ENCODE results near the gene BPNT1. TPM values are rescaled to one million over a fixed set of nuclear protein-coding genes. Genes with fewer than 3 reads are reported as not detected.

Gene BPNT1
- polyA plus RNA-seq, 1 donor from 2014 or later: 47.2 TPM

DNA sequence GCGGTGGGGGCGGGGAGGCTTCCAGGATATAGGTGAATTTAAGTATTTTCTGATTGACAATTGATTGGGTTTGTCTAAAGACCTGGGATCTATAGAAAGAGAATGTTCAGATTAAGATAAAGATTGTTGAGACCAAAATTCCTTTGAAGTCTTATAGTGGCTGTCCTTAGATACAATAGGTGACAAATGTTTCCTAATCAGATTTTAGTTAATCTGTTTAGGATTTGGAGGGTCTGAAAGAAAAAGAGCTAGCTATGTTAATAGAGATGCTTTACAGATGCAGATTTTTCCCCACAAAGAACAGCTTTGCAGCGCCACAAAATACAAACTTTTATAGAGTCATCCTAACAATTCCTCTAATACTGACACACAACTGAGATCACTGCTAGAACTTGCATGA, 28.7 kb downstream of the BPNT1 start:
- Histone ChIP-seq H3K79me2 (replicated peaks; ENCODE audit: insufficient read depth, low read length) (no peaks in the 10 kb centered on the region), H3K9me3 (ENCODE audit: low read length) (no peaks in the 10 kb centered on the region), H4K20me1 (ENCODE audit: insufficient read depth) (no peaks in the 10 kb centered on the region), H3K4me3 (ENCODE audit: low read length) (no peak overlapping the region), H3K36me3 (ENCODE audit: insufficient read depth, low read length) (no peaks in the 10 kb centered on the region), H3K9ac (ENCODE audit: low read length) (no peak overlapping the region), H2AFZ (ENCODE audit: low read depth, low read length) (no peak overlapping the region), H3K27ac (ENCODE audit: low read length) (no peak overlapping the region), H3K9me2 (ENCODE audit: insufficient read depth, low read length) (no peaks in the 10 kb centered on the region), H3K4me2 (ENCODE audit: low read length) (no peak overlapping the region), H3K27me3 (ENCODE audit: insufficient read depth, low read depth, low read length) (no peaks in the 10 kb centered on the region), H3F3A (ENCODE audit: insufficient read depth, low read length, poor library complexity, severe bottlenecking) (no peaks in the 10 kb centered on the region)
- no peak for TF ChIP-seq EZH2 (IDR thresholded peaks at IDR 0.05; ENCODE audit: borderline replicate concordance, insufficient read depth, low read length, poor library complexity, severe bottlenecking)
- no peak for TF ChIP-seq POLR2AphosphoS5 (IDR thresholded peaks at IDR 0.05)
- no peak for TF ChIP-seq EP300 (conservative IDR thresholded peaks at IDR 0.05; ENCODE audit: poor library complexity, severe bottlenecking)
- TF ChIP-seq MXI1 (conservative IDR thresholded peaks at IDR 0.05; ENCODE audit: poor library complexity, severe bottlenecking): no peak
- TF ChIP-seq RAD21 (conservative IDR thresholded peaks at IDR 0.05): no peak

DNA sequence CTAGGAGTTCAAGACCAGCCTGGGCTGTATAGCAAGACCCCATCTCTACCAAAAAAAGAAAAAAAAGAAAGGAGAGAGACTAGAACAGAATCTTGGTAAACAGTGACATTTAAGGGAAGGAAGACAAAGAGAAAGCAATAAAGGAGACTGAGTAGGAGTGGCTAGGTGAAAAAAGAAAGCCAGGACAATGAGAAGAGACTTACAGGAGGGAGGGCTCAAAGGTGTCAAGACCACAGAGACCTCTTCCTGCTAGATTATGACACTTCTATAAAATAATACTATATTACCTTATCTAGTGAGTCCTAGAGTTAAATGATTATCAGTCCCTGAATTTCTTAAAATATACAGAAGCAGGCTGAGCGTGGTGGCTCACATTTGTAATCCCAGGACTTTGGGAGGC, 33.2 kb downstream of the BPNT1 start:
- no peaks in the 10 kb centered on the region for H3K9me3 ChIP-seq (ENCODE audit: low read length)
- no peaks in the 10 kb centered on the region for H3K79me2 ChIP-seq (replicated peaks; ENCODE audit: insufficient read depth, low read length)
- H4K20me1 ChIP-seq (ENCODE audit: insufficient read depth): no peaks in the 10 kb centered on the region
- no peaks in the 10 kb centered on the region for H3K36me3 ChIP-seq (ENCODE audit: insufficient read depth, low read length)
- TF ChIP-seq, protein P1, sequence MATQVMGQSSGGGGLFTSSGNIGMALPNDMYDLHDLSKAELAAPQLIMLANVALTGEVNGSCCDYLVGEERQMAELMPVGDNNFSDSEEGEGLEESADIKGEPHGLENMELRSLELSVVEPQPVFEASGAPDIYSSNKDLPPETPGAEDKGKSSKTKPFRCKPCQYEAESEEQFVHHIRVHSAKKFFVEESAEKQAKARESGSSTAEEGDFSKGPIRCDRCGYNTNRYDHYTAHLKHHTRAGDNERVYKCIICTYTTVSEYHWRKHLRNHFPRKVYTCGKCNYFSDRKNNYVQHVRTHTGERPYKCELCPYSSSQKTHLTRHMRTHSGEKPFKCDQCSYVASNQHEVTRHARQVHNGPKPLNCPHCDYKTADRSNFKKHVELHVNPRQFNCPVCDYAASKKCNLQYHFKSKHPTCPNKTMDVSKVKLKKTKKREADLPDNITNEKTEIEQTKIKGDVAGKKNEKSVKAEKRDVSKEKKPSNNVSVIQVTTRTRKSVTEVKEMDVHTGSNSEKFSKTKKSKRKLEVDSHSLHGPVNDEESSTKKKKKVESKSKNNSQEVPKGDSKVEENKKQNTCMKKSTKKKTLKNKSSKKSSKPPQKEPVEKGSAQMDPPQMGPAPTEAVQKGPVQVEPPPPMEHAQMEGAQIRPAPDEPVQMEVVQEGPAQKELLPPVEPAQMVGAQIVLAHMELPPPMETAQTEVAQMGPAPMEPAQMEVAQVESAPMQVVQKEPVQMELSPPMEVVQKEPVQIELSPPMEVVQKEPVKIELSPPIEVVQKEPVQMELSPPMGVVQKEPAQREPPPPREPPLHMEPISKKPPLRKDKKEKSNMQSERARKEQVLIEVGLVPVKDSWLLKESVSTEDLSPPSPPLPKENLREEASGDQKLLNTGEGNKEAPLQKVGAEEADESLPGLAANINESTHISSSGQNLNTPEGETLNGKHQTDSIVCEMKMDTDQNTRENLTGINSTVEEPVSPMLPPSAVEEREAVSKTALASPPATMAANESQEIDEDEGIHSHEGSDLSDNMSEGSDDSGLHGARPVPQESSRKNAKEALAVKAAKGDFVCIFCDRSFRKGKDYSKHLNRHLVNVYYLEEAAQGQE (IDR thresholded peaks at IDR 0.05; ENCODE audit: borderline replicate concordance): no peak
- TF ChIP-seq SMC3 (conservative IDR thresholded peaks at IDR 0.05; ENCODE audit: poor library complexity): no peak
- no peak for TF ChIP-seq POLR2AphosphoS5 (IDR thresholded peaks at IDR 0.05)
- no peak for TF ChIP-seq EP300 (conservative IDR thresholded peaks at IDR 0.05; ENCODE audit: poor library complexity, severe bottlenecking)
- no peak for TF ChIP-seq EZH2 (IDR thresholded peaks at IDR 0.05; ENCODE audit: borderline replicate concordance, insufficient read depth, low read length, poor library complexity, severe bottlenecking)
- TF ChIP-seq, protein P2, sequence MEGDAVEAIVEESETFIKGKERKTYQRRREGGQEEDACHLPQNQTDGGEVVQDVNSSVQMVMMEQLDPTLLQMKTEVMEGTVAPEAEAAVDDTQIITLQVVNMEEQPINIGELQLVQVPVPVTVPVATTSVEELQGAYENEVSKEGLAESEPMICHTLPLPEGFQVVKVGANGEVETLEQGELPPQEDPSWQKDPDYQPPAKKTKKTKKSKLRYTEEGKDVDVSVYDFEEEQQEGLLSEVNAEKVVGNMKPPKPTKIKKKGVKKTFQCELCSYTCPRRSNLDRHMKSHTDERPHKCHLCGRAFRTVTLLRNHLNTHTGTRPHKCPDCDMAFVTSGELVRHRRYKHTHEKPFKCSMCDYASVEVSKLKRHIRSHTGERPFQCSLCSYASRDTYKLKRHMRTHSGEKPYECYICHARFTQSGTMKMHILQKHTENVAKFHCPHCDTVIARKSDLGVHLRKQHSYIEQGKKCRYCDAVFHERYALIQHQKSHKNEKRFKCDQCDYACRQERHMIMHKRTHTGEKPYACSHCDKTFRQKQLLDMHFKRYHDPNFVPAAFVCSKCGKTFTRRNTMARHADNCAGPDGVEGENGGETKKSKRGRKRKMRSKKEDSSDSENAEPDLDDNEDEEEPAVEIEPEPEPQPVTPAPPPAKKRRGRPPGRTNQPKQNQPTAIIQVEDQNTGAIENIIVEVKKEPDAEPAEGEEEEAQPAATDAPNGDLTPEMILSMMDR (IDR thresholded peaks at IDR 0.05; ENCODE audit: poor library complexity, severe bottlenecking): no peak
- TF ChIP-seq TAF1 (IDR thresholded peaks at IDR 0.05; ENCODE audit: low read depth): no peak
- TF ChIP-seq MXI1 (conservative IDR thresholded peaks at IDR 0.05; ENCODE audit: poor library complexity, severe bottlenecking): no peak
- TF ChIP-seq RAD21 (conservative IDR thresholded peaks at IDR 0.05): no peak
- H3K9me2 ChIP-seq (ENCODE audit: insufficient read depth, low read length): no peaks in the 10 kb centered on the region
- H2AFZ ChIP-seq (ENCODE audit: low read depth, low read length): no peak overlapping the region
- H3F3A ChIP-seq (ENCODE audit: insufficient read depth, low read length, poor library complexity, severe bottlenecking): no peaks in the 10 kb centered on the region
- no peak overlapping the region for H3K4me2 ChIP-seq (ENCODE audit: low read length)
- no peaks in the 10 kb centered on the region for H3K27me3 ChIP-seq (ENCODE audit: insufficient read depth, low read depth, low read length)
- H3K9ac ChIP-seq (ENCODE audit: low read length): no peak overlapping the region
- no peak overlapping the region for H3K4me3 ChIP-seq (ENCODE audit: low read length)
- no peak overlapping the region for H3K27ac ChIP-seq (ENCODE audit: low read length)

Measured in neural cell (in vitro differentiated cells).